OCI-M2 (cell line): ENCODE results near the gene LRRC41.
"Not testable (repeated sequence)": the region's sequence is repeated elsewhere in the genome, so short reads cannot be mapped to it uniquely, and the experiment has no call there.

ENCODE experiments used
- DNase-seq: peaks from one replicate; lab custom pipeline; 2025; ENCODE audit not compliant: unreplicated experiment; lab: John Stamatoyannopoulos, UW

Gene LRRC41, protein sequence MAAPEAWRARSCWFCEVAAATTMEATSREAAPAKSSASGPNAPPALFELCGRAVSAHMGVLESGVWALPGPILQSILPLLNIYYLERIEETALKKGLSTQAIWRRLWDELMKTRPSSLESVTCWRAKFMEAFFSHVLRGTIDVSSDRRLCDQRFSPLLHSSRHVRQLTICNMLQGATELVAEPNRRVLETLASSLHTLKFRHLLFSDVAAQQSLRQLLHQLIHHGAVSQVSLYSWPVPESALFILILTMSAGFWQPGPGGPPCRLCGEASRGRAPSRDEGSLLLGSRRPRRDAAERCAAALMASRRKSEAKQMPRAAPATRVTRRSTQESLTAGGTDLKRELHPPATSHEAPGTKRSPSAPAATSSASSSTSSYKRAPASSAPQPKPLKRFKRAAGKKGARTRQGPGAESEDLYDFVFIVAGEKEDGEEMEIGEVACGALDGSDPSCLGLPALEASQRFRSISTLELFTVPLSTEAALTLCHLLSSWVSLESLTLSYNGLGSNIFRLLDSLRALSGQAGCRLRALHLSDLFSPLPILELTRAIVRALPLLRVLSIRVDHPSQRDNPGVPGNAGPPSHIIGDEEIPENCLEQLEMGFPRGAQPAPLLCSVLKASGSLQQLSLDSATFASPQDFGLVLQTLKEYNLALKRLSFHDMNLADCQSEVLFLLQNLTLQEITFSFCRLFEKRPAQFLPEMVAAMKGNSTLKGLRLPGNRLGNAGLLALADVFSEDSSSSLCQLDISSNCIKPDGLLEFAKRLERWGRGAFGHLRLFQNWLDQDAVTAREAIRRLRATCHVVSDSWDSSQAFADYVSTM

DNA sequence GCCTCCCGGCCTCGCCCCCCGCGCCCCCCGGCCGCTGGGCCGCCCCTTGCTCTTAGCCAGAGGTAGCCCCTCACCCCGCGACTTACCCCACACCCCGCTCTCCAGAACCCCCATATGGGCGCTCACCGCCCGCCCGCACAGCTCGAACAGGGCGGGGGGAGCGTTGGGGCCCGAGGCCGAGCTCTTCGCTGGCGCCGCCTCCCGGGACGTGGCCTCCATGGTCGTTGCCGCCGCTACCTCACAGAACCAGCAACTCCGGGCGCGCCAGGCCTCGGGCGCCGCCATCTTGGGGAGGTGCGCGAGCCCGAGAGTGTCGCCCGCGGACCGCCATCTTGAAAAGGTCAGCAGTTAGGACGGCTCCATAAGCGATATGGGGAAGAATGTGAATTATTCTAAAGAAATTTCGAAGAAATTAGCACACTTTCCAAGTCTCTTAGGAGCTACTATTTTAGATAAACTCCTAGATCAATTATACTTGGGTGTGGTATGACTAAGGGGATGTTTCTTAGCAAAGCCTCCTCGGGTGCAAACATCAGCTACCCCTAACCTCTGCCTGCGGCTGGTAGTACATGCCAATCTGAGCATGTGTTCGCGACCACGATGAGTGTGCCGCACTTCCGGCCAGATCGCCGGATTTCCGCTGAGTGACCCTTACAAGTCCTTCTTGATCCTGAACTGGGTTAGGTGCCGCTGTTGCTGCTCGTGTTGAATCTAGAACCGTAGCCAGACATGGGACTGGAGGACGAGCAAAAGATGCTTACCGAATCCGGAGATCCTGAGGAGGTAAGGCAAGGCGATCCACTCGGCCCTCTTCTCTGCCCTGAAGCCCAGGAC lies at the start of gene LRRC41, which contains the start of gene UQCRH:
Gene LRRC41 (minus strand): TSS at position 579 of the 834 bp plus-strand sequence. CDS start 294 bp downstream, at position 285.
Gene UQCRH (plus strand): TSS at position 661 of the 834 bp plus-strand sequence. CDS start 69 bp downstream, at position 730.
- peak; percentile 73 for DNase-seq

GRCh38 chr1:46352363-46352762 lies 48.9 kb upstream of the LRRC41 start:
- no peak for DNase-seq

GRCh38 chr1:46345281-46345680 lies 41.9 kb upstream of the LRRC41 start:
- no peak for DNase-seq

DNA sequence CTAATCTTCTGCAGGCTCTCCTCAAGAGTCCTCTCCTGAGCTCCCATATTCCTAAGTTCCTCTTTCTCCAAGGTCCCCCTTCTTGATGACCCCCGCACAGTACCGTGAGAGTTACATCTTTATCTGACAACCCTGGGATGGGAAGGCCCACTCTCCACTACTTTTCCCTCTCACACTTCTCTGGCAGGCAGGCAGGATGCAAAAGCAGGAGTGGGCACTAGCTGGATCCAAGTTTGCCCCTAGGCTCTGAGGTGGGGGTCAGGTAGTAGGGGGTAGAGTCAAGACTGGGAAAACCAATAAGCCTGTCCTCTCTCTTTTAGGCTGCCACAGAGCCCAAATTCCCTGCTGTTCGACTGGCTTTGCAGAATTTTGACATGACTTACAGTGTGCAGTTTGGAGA lies 41.1 kb upstream of the LRRC41 start:
- DNase-seq: no peak

DNA sequence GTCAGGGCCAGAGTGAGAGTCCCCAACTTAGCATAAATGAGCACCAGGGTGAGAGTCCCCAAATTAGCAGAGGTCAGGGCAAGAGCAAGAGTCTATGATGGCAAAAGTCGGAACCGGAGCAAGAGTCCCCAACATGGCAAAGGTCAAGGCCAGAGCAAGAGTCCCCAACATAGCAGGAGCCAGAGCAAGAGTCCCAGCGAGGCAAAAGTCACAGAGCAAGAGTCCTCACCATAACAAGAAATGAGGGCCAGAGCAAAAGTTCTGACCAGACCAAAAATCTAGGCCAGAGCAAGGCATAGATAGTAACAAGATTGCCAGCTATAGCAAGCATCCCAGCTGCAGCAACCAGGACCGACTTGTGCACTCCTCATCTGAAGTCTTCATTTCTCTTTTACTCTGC lies 40.3 kb upstream of the LRRC41 start:
- DNase-seq: no peak

- DNase-seq: no peak
These were observed 39.9 kb upstream of the LRRC41 start for GRCh38 chr1:46343351-46343695.

- no peak for DNase-seq
These were observed 39.4 kb upstream of the LRRC41 start for GRCh38 chr1:46342677-46343350.

GRCh38 chr1:46342084-46342656 lies 38.8 kb upstream of the LRRC41 start:
- DNase-seq: no peak

DNA sequence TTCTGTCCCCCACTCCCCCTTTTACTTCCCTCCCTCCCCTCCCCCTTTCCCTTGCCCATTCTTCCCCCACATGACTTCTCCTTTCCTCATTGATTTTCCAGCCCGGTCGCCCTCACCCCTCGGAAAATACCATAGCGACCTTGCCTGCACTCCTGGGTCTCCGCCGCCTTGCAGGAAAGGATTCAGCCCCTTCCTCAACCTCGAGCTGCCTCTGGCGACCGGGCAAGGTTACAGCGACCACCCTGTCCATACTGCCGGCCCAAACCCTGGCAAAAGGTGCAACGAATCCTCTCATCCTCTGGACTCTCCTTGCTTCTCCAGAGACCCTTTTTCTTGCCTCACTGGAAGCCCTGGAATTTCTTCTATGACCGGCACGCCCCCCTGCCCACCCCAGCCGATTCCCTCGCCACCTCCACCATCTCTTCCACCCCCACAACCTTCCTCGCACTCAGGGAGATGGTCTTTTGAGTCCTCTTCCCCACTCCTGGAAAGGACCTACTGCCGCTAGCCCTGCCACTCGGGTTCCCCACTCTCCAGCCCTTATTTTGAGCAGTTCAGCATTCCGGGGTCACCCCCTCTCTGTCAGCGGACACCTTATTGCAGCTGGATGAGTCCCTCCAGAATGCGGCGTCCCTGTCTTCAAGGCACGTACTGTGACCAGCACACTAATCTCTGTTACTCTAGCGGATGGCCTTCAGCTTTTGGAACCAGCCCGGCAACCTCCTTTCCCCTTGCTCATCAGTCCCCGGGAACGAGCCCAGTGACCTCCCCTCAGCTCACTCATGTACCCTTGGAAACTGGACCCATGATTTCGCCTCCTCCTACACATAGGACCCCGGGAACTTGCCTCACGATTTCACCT lies 38.0 kb upstream of the LRRC41 start:
- DNase-seq: no peak

DNA sequence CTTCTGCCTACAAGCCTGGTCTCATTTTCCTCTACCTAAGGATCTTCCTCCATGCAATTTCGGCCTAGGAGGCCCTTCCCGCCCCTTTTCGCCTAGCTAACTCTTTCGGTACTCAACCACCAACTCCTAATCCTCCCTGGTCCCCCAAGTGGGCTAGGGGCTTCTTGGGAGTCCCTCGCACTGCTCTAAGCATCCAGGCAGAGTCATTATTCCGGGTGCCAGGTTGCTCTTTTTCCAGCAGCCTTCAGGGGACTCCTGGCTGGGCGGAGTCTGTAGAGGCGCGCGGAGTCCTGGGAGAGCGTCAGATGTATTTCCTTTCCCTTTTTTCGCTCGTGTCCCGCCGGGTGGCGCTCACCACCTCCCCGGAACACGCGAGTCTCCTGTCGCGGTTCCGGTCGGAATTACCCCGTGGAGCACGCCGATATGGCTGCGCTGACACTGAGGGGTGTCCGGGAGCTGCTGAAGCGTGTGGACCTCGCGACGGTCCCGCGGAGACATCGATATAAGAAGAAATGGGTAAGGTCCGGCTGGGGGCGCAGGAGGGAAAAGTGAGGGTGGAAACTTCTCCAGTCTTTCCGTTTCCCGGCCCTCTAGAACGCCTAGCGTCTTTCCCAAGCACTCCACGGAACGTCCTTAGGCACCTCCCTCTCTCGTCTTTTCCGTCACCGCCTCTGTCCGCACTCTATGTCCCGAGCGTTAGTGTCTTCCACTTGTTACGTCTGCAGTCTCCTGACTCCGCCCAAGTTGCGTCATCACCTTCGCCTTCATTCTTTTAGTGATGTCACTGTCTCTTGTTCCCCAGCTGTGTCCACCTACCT lies 37.2 kb upstream of the LRRC41 start, which contains the start of gene NSUN4:
Gene NSUN4 (plus strand): TSS at position 404 of the 818 bp plus-strand sequence. CDS start 20 bp downstream, at position 424.
- peak; percentile 58 for DNase-seq

- DNase-seq: not testable (repeated sequence)
These were observed 34.0 kb upstream of the LRRC41 start for GRCh38 chr1:46337409-46337808.

- no peak for DNase-seq
These were observed 31.7 kb upstream of the LRRC41 start for GRCh38 chr1:46335081-46335480.

GRCh38 chr1:46334030-46334384 lies 30.6 kb upstream of the LRRC41 start:
- DNase-seq: no peak

GRCh38 chr1:46333300-46334029 lies 30.0 kb upstream of the LRRC41 start:
- no peak for DNase-seq

DNA sequence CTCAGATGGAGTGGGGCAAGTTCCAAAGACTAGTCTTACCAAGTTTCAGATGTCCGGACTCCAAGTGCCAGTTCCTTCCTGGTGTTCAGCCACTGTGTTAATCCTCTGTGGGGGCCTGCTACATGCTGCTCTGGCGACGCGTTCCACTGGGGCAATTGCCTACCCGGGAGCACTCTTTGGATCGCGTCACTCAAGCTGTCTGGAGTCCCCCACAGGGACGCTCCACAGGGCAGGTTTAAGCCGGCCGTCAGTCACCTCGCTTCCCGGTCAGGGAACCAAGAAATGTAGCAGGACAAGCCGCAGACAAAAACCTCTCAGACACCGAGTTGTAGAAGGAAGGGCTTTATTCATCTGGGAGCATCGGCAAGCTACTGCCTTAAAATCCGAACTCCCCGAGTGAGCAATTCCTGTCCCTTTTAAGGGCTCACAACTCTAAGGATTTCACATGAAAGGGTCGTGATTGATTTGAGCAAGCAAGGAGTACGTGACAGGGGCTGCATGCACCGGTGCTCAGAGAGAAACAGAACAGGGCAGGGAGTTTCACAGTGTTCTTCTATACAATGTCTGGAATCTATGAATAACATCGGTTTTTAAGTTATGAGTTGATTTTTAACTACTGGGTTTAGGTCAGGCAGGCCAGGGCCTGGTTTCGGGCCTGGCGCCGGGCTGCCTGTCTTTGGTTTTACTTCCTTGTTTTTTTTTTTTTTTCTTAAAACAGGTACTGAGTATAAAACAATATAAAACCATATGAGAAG lies 28.5 kb upstream of the LRRC41 start:
- DNase-seq: not testable (repeated sequence)

GRCh38 chr1:46330381-46330780 lies 27.0 kb upstream of the LRRC41 start:
- DNase-seq: not testable (repeated sequence)

- DNase-seq: not testable (repeated sequence)
These were observed 26.4 kb upstream of the LRRC41 start for GRCh38 chr1:46329807-46330206.
